ENCODE results near the gene MLLT10. TPM values are rescaled to one million over a fixed set of nuclear protein-coding genes. Genes with fewer than 3 reads are reported as not detected.
"Not testable (repeated sequence)": the region's sequence is repeated elsewhere in the genome, so short reads cannot be mapped to it uniquely, and the experiment has no call there.

Gene MLLT10
- total RNA-seq, 6 donors from 2014 or later, result 40.1 to 63.9 (median 53.9) TPM

DNA sequence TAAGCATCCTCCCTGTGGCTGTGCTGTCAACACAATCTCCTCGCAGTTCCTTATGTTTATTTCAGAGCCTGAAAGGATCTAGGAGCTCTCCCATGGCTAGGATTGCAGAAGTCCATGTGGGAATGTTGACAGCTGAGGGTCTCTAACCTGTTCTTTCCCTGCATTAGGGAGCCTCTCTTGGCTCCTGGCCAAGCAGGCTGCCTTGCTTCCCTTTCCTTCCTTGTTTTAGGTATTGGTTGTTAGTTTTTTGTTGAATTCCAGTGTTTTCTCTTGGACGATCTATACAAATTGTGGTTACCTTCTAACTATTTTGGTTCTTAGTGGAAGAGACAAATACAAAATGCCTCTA lies 171.8 kb downstream of the MLLT10 start:
- no peaks in the 10 kb centered on the region for H3K4me1 ChIP-seq
- no peak overlapping the region for H3K4me3 ChIP-seq
- WGBS, 2 donors, result 85 to 96% methylated on average over 2 of the region's 2 CpGs
- no peak for DNase-seq
- TF ChIP-seq, protein P1, sequence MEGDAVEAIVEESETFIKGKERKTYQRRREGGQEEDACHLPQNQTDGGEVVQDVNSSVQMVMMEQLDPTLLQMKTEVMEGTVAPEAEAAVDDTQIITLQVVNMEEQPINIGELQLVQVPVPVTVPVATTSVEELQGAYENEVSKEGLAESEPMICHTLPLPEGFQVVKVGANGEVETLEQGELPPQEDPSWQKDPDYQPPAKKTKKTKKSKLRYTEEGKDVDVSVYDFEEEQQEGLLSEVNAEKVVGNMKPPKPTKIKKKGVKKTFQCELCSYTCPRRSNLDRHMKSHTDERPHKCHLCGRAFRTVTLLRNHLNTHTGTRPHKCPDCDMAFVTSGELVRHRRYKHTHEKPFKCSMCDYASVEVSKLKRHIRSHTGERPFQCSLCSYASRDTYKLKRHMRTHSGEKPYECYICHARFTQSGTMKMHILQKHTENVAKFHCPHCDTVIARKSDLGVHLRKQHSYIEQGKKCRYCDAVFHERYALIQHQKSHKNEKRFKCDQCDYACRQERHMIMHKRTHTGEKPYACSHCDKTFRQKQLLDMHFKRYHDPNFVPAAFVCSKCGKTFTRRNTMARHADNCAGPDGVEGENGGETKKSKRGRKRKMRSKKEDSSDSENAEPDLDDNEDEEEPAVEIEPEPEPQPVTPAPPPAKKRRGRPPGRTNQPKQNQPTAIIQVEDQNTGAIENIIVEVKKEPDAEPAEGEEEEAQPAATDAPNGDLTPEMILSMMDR (IDR thresholded peaks at IDR 0.05), result no peak
- TF ChIP-seq EP300 (IDR thresholded peaks at IDR 0.05) (no peak), POLR2A (IDR thresholded peaks at IDR 0.05) (no peak), POLR2AphosphoS5 (IDR thresholded peaks at IDR 0.05) (no peak)
- no peaks in the 10 kb centered on the region for H3K36me3 ChIP-seq
- H3K27ac ChIP-seq, result no peak overlapping the region
- no peak for ATAC-seq (ENCODE audit: low FRiP score in 2 of 2)
- peaks cover 0 to 2% (median 1%) of the 10 kb centered on the region in 4 donors for H3K9me3 ChIP-seq
- no peaks in the 10 kb centered on the region for H3K27me3 ChIP-seq

DNA sequence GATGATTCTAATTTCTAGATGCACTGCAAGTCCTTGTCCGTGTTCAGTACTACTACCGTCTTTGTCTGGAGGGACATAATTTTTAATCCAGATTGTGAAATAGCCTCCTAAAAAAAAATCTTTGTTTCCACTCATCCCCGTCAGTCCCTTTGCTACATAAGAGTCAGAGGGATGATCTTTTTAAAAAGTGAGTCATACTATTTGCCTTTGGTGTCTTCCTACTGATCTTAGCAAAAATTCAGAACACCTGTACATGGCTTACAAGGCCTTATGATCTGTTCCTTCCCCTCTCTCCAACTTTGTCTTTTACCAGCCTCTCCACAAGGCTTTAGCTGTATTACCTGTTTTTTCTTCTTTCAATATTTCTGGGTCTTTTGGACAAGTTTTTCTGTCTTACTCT lies 173.5 kb downstream of the MLLT10 start:
- no peak overlapping the region for H3K4me3 ChIP-seq
- no peaks in the 10 kb centered on the region for H3K4me1 ChIP-seq
- WGBS, 2 donors, result 87 to 93% methylated on average over 3 of the region's 3 CpGs
- no peaks in the 10 kb centered on the region for H3K27me3 ChIP-seq
- H3K27ac ChIP-seq, result no peak overlapping the region
- ATAC-seq (ENCODE audit: low FRiP score in 2 of 2) (no peak), DNase-seq (no peak)
- H3K9me3 ChIP-seq, result no peaks in the 10 kb centered on the region
- no peaks in the 10 kb centered on the region for H3K36me3 ChIP-seq
- TF ChIP-seq POLR2AphosphoS5 (IDR thresholded peaks at IDR 0.05), result no peak

DNA sequence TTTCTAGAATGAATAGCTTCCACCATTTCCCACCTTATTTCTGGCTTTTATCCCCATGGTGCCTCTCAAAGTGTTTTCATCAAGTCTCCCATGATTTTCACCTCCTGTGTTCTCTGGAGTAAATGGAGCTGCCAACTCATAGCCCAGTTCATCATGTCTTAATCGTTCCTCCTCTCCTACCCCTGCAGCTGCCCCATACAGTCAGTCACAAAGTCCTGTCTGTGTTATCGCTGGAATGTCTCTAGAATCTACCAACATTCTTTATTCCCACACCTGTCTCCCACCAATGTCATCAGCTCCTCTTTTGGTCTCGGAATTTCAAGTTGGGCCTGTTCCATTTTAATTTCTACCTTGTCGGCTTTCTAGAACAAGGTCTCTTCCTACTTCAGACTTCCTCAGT lies 178.9 kb downstream of the MLLT10 start:
- TF ChIP-seq POLR2A (IDR thresholded peaks at IDR 0.05) (no peak), EP300 (IDR thresholded peaks at IDR 0.05) (no peak), POLR2AphosphoS5 (IDR thresholded peaks at IDR 0.05) (no peak)
- TF ChIP-seq, protein P1 (IDR thresholded peaks at IDR 0.05), result no peak
- Histone ChIP-seq H3K27me3 (no peaks in the 10 kb centered on the region), H3K36me3 (peaks cover 4 to 26% (median 13%) of the 10 kb centered on the region in 4 donors), H3K27ac (no peak overlapping the region), H3K4me3 (no peak overlapping the region), H3K9me3 (no peaks in the 10 kb centered on the region), H3K4me1 (no peaks in the 10 kb centered on the region)
- 88 to 98% methylated on average over 4 of the region's 4 CpGs for WGBS, 2 donors
- no peak for ATAC-seq (ENCODE audit: low FRiP score in 2 of 2)
- DNase-seq, result no peak

DNA sequence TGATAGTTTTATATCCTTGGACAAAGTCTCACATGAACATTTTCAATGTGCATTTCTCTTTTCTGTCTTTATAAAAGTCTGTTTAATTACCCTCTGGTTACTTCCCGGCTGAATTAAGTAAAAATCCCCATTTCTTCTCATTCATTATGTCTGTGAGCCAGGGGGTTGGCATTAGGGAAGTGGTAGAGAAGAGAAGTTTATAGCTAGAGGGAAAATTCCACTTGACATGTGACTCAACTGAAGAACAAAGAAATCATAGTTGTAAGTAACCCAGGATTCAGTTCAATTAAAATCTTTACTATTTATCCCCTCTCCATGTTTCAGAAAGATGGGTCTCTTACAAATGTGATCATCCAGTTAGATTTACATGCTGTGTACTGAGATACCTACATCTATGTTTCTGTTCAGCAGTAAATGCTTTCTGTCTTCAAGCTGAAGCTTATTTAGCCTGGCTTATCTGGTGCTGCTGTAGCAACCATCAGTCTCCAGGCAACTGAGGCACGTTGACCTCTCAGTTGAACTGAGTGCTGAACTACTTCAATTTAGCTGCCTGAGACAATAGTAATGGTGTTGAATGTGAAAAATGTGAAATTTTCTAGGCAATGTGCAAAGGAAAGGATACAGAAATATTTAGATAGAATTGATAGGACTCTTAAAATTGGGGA lies 181.6 kb downstream of the MLLT10 start:
- ATAC-seq (ENCODE audit: low FRiP score in 2 of 2), result no peak
- DNase-seq, result no peak
- 59 to 68% methylated on average over 2 of the region's 2 CpGs for WGBS, 2 donors

DNA sequence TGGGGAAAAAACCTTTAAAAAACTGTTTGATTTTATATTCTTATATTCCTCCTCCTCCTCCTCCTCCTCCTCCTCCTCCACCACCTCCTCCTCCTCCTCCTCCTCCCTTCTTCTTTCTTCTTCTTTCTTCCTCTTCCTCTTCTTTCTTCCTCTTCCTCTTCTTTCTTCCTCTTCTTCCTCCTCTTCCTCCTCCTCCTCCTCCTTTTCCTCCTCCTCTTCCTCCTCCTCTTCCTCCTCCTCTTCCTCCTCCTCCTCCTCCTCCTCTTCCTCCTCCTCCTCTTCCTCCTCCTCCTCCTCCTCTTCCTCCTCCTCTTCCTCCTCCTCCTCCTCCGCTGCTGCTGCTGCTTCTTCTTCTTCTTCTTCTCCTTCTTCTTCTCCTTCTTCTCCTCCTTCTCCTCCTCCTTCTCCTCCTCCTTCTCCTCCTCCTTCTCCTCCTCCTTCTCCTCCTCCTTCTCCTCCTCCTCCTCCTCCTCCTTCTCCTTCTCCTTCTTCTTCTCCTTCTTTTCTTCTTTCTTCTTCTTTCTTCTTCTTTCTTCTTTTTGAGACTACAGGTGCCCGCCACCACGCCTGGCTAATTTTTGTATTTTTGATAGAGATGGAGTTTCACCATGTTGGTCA lies 183.5 kb downstream of the MLLT10 start:
- H3K4me3 ChIP-seq; ATAC-seq (ENCODE audit: low FRiP score in 2 of 2); H3K27me3 ChIP-seq; H3K9me3 ChIP-seq; H3K27ac ChIP-seq; DNase-seq; H3K4me1 ChIP-seq: not testable (repeated sequence)
- 90 to 93% methylated on average over 3 of the region's 3 CpGs for WGBS, 2 donors
- peaks cover 4 to 32% (median 13%) of the 10 kb centered on the region in 4 donors for H3K36me3 ChIP-seq

More for the DNA sequence above, 181.6 kb downstream of the MLLT10 start:
- H3K4me3 ChIP-seq, result no peak overlapping the region
- H3K27me3 ChIP-seq, result no peaks in the 10 kb centered on the region
- H3K36me3 ChIP-seq, result peaks cover 4 to 32% (median 13%) of the 10 kb centered on the region in 4 donors
- H3K4me1 ChIP-seq, result no peaks in the 10 kb centered on the region
- no peak overlapping the region for H3K27ac ChIP-seq
- TF ChIP-seq EP300 (IDR thresholded peaks at IDR 0.05), result no peak
- no peak for TF ChIP-seq POLR2AphosphoS5 (IDR thresholded peaks at IDR 0.05)
- TF ChIP-seq, protein P1 (IDR thresholded peaks at IDR 0.05), result no peak
- TF ChIP-seq POLR2A (IDR thresholded peaks at IDR 0.05), result no peak
- H3K9me3 ChIP-seq, result no peaks in the 10 kb centered on the region

DNA sequence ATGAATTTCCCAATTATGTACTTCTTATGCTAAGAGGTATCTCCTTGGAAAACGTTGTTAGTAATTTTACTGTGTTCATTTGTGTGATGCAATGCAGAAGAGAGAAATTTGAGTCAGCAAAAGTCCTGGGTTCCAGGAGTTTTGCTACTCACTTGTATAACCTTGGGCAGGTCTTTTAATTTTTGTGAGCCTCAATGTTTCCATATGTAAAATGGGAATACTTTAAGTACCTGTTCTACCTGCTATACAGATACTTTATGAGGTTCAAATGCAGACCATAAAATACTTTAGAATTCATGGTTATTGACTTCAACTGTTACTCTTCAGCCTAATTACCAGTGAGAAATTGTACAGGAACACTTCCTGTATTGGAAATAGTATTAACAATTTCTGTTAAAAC lies 185.5 kb downstream of the MLLT10 start:
- Histone ChIP-seq H3K4me1 (peaks cover under 1 to 6% (median 6%) of the 10 kb centered on the region in 4 donors), H3K4me3 (no peak overlapping the region), H3K36me3 (peaks cover 3 to 22% (median 8%) of the 10 kb centered on the region in 4 donors), H3K27me3 (no peaks in the 10 kb centered on the region), H3K27ac (no peak overlapping the region), H3K9me3 (no peaks in the 10 kb centered on the region)
- DNase-seq (no peak), ATAC-seq (ENCODE audit: low FRiP score in 2 of 2) (no peak)
- WGBS, 2 donors, result 42 to 59% methylated on average over 1 of the region's 1 CpG
- TF ChIP-seq, protein P1 (IDR thresholded peaks at IDR 0.05), result no peak
- TF ChIP-seq POLR2A (IDR thresholded peaks at IDR 0.05), result no peak
- TF ChIP-seq EP300 (IDR thresholded peaks at IDR 0.05), result no peak
- no peak for TF ChIP-seq POLR2AphosphoS5 (IDR thresholded peaks at IDR 0.05)
